IgD-negative memory B cell (primary cell): Measurements from ENCODE around the gene WDR33. TPM values are rescaled to one million over a fixed set of nuclear protein-coding genes. Genes with fewer than 3 reads are reported as not detected.

Experiments used
- H3K27ac Mint-ChIP-seq, 3 donors: one replicate each; pipeline ENCODE4 v1.8.0; 2020 to 2022; ENCODE audit warnings: mild to moderate bottlenecking in 3 of 3, mixed read lengths in 3 of 3, moderate library complexity in 1 of 3
- H3K27me3 Mint-ChIP-seq: one replicate; pipeline ENCODE4 v1.8.0; 2021; ENCODE audit warnings: mixed read lengths
- H3K36me3 Mint-ChIP-seq: one replicate; pipeline ENCODE4 v1.8.0; 2020; ENCODE audit warnings: mild to moderate bottlenecking, mixed read lengths
- H3K4me1 Mint-ChIP-seq, 3 donors: one replicate each; pipeline ENCODE4 v1.8.0; 2020 to 2022; ENCODE audit warnings: mixed read lengths in 3 of 3, mild to moderate bottlenecking in 1 of 3
- H3K4me3 Mint-ChIP-seq, 4 donors: one replicate each; pipeline ENCODE4 v1.8.0; 2020 to 2022; ENCODE audit warnings: mild to moderate bottlenecking in 4 of 4, mixed read lengths in 4 of 4, moderate library complexity in 3 of 4
- H3K9me3 Mint-ChIP-seq, 3 donors: one replicate each; pipeline ENCODE4 v1.8.0; 2020 to 2021; ENCODE audit warnings: mixed read lengths in 3 of 3, mild to moderate bottlenecking in 1 of 3
- polyA plus RNA-seq: library from polyadenylated mRNA; unstranded; fragments of 300-500 nt; fragmentation: Illumina TruSeq; gene quantifications from one replicate; pipeline ENCODE4 v1.2.3, GENCODE V29; 2021

WDR33 gene
- polyA plus RNA-seq, 1 donor from 2014 or later: 39.5 TPM

- Mint-ChIP-seq H3K27me3 (peaks cover 45% of the 10 kb centered on the region), H3K4me3 (peak overlapping the region; percentile 18 to 87 (median 78)), H3K9me3 (peaks cover 0 to 3% (median 2%) of the 10 kb centered on the region in 3 donors)
Observed at GRCh38 chr2:127674241-127675209, 136.4 kb downstream of the WDR33 start.

GRCh38 chr2:127673291-127674069 lies 137.5 kb downstream of the WDR33 start:
- Mint-ChIP-seq H3K36me3 (no peaks in the 10 kb centered on the region), H3K9me3 (peaks cover 0 to 3% (median 2%) of the 10 kb centered on the region in 3 donors), H3K4me3 (peak overlapping the region in 2 of 4 donors; percentile 42 to 78), H3K27ac (no peak overlapping the region), H3K27me3 (peaks cover 46% of the 10 kb centered on the region), H3K4me1 (peaks cover 6 to 9% (median 9%) of the 10 kb centered on the region in 3 donors)

More at GRCh38 chr2:127674241-127675209, 136.4 kb downstream of the WDR33 start:
- Mint-ChIP-seq H3K27ac (no peak overlapping the region), H3K4me1 (peaks cover 6 to 9% (median 9%) of the 10 kb centered on the region in 3 donors), H3K36me3 (no peaks in the 10 kb centered on the region)

- Mint-ChIP-seq H3K4me1 (peaks cover 6 to 9% (median 9%) of the 10 kb centered on the region in 3 donors), H3K9me3 (peaks cover 0 to 3% (median 2%) of the 10 kb centered on the region in 3 donors), H3K4me3 (peak overlapping the region in 1 of 4 donors; percentile 0), H3K27me3 (peaks cover 39% of the 10 kb centered on the region), H3K36me3 (no peaks in the 10 kb centered on the region), H3K27ac (no peak overlapping the region)
Observed at GRCh38 chr2:127672341-127673224, 138.4 kb downstream of the WDR33 start.

GRCh38 chr2:127671557-127672302 lies 139.2 kb downstream of the WDR33 start:
- Mint-ChIP-seq H3K27me3 (peaks cover 36% of the 10 kb centered on the region), H3K36me3 (no peaks in the 10 kb centered on the region), H3K27ac (no peak overlapping the region), H3K9me3 (peaks cover 0 to 3% (median 2%) of the 10 kb centered on the region in 3 donors), H3K4me1 (peaks cover 6 to 9% (median 9%) of the 10 kb centered on the region in 3 donors), H3K4me3 (no peak overlapping the region)

- H3K9me3 Mint-ChIP-seq: peaks cover 0 to 3% (median 2%) of the 10 kb centered on the region in 3 donors
- peaks cover 33% of the 10 kb centered on the region for H3K27me3 Mint-ChIP-seq
- no peaks in the 10 kb centered on the region for H3K36me3 Mint-ChIP-seq
- H3K4me3 Mint-ChIP-seq: peak overlapping the region in 1 of 4 donors; percentile 52
- H3K4me1 Mint-ChIP-seq: peaks cover 4 to 7% (median 6%) of the 10 kb centered on the region in 3 donors
- H3K27ac Mint-ChIP-seq: no peak overlapping the region
Observed at GRCh38 chr2:127670957-127671290, 140.0 kb downstream of the WDR33 start.

- Mint-ChIP-seq H3K4me1 (peaks cover 0 to 3% (median 3%) of the 10 kb centered on the region in 3 donors), H3K27ac (no peak overlapping the region), H3K36me3 (no peaks in the 10 kb centered on the region), H3K27me3 (peaks cover 33% of the 10 kb centered on the region), H3K9me3 (peaks cover 0 to 3% (median 2%) of the 10 kb centered on the region in 3 donors), H3K4me3 (no peak overlapping the region)
Observed at GRCh38 chr2:127670055-127670956, 140.7 kb downstream of the WDR33 start.

- Mint-ChIP-seq H3K9me3 (peaks cover 0 to 3% (median 2%) of the 10 kb centered on the region in 3 donors), H3K4me1 (no peaks in the 10 kb centered on the region), H3K27me3 (peaks cover 37% of the 10 kb centered on the region), H3K27ac (no peak overlapping the region), H3K4me3 (no peak overlapping the region), H3K36me3 (peaks cover 2% of the 10 kb centered on the region)
Observed at GRCh38 chr2:127669056-127669455, 141.9 kb downstream of the WDR33 start.

GRCh38 chr2:127665267-127665893 lies 145.6 kb downstream of the WDR33 start:
- peak overlapping the region in 1 of 4 donors; percentile 2 for H3K4me3 Mint-ChIP-seq
- H3K27ac Mint-ChIP-seq: peak overlapping the region in 1 of 3 donors; percentile 46
- H3K36me3 Mint-ChIP-seq: peaks cover 2% of the 10 kb centered on the region
- peaks cover 41% of the 10 kb centered on the region for H3K27me3 Mint-ChIP-seq
- H3K4me1 Mint-ChIP-seq: peaks cover 0 to 2% (median 0%) of the 10 kb centered on the region in 3 donors
- H3K9me3 Mint-ChIP-seq: peaks cover 0 to 5% (median 2%) of the 10 kb centered on the region in 3 donors

GRCh38 chr2:127664895-127665225 lies 146.1 kb downstream of the WDR33 start:
- Mint-ChIP-seq H3K4me3 (no peak overlapping the region), H3K4me1 (peaks cover 0 to 4% (median 0%) of the 10 kb centered on the region in 3 donors), H3K27me3 (peaks cover 44% of the 10 kb centered on the region), H3K36me3 (peaks cover 2% of the 10 kb centered on the region), H3K9me3 (peaks cover 0 to 6% (median 2%) of the 10 kb centered on the region in 3 donors), H3K27ac (peak overlapping the region in 1 of 3 donors; percentile 46)

GRCh38 chr2:127664065-127664894 lies 146.7 kb downstream of the WDR33 start:
- Mint-ChIP-seq H3K4me3 (no peak overlapping the region), H3K9me3 (peaks cover 0 to 4% (median 0%) of the 10 kb centered on the region in 3 donors), H3K27ac (no peak overlapping the region), H3K36me3 (peaks cover 2% of the 10 kb centered on the region), H3K4me1 (peaks cover 0 to 5% (median 0%) of the 10 kb centered on the region in 3 donors), H3K27me3 (peaks cover 41% of the 10 kb centered on the region)

- Mint-ChIP-seq H3K4me1 (peaks cover 0 to 5% (median 0%) of the 10 kb centered on the region in 3 donors), H3K27me3 (peaks cover 42% of the 10 kb centered on the region), H3K36me3 (peaks cover 2% of the 10 kb centered on the region), H3K27ac (no peak overlapping the region), H3K9me3 (peaks cover 0 to 4% (median 0%) of the 10 kb centered on the region in 3 donors), H3K4me3 (no peak overlapping the region)
Observed at GRCh38 chr2:127663566-127664064, 147.4 kb downstream of the WDR33 start.
